Thyroid gland (tissue), 4 donors: Measurements from ENCODE around the gene HAND2. TPM values are rescaled to one million over a fixed set of nuclear protein-coding genes. Genes with fewer than 3 reads are reported as not detected.

Source experiments
- DNase-seq, 2 donors: peaks; one replicate each; pipeline ENCODE4 v3.0.0-alpha.2; 2019
- H3K27ac ChIP-seq, 3 donors: fragments of 200-600 bp; sonication (generic); 1 replicate in 2 of 3; 2 replicates in 1 of 3; pipeline ENCODE4 v1.5.1; 2016 to 2019; ENCODE audit warnings: mild to moderate bottlenecking in 1 of 3, moderate library complexity in 1 of 3
- H3K27me3 ChIP-seq: fragments of 200-600 bp; sonication (generic); one replicate; pipeline ENCODE4 v1.5.1; 2019
- H3K36me3 ChIP-seq, 2 donors: fragments of 200-600 bp; sonication (generic); one replicate each; pipeline ENCODE4 v1.5.1; 2016 to 2019
- H3K4me1 ChIP-seq, 2 donors: fragments of 200-600 bp; sonication (generic); one replicate each; pipeline ENCODE4 v1.5.1; 2017 to 2019
- H3K4me3 ChIP-seq, 3 donors: fragments of 200-600 bp; sonication (generic); replicated peaks in 1 of 3; 1 replicate in 2 of 3; 2 replicates in 1 of 3; pipeline ENCODE4 v1.5.1; 2016; ENCODE audit warnings: mild to moderate bottlenecking in 1 of 3
- H3K9me3 ChIP-seq: fragments of 200-600 bp; sonication (generic); one replicate; pipeline ENCODE4 v1.5.1; 2017
- CTCF ChIP-seq, 6 experiments: fragments of 200-600 bp in 3 of 6; fragments of 450-650 bp in 3 of 6; sonication (generic) in 3 of 6; IDR thresholded peaks; one replicate each; pipeline ENCODE4 v1.5.1; 2016 to 2019; ENCODE audit warnings: antibody characterized with exemption in 6 of 6, mild to moderate bottlenecking in 2 of 6, inconsistent platforms in 1 of 6, moderate library complexity in 1 of 6
- POLR2A ChIP-seq, 2 donors: fragments of 450-650 bp; IDR thresholded peaks; one replicate each; pipeline ENCODE4 v1.6.1; 2017; ENCODE audit warnings: antibody characterized with exemption in 2 of 2, mild to moderate bottlenecking in 2 of 2, moderate library complexity in 1 of 2
- WGBS, 2 donors: methylation state at CpG; one replicate each; pipeline ENCODE4 v1.1.5; 2017; 5-methylcytosine and 5-hydroxymethylcytosine counted together
- intact Hi-C: fragments of 100-400 bp; cut with DNase I; formaldehyde crosslinking; loops from one replicate; pipeline ENCODE4 v1.15.1; 2023
- total RNA-seq, 4 donors: library from RNA; depleted of rRNA; stranded (reverse); fragments of >200 nt; gene quantifications; one replicate each; pipeline ENCODE4 v1.2.3, GENCODE V29; 2016

The HAND2 gene
- 1 to 10 TPM; 2.0 to 8.9 (median 4.0) TPM for total RNA-seq

DNA sequence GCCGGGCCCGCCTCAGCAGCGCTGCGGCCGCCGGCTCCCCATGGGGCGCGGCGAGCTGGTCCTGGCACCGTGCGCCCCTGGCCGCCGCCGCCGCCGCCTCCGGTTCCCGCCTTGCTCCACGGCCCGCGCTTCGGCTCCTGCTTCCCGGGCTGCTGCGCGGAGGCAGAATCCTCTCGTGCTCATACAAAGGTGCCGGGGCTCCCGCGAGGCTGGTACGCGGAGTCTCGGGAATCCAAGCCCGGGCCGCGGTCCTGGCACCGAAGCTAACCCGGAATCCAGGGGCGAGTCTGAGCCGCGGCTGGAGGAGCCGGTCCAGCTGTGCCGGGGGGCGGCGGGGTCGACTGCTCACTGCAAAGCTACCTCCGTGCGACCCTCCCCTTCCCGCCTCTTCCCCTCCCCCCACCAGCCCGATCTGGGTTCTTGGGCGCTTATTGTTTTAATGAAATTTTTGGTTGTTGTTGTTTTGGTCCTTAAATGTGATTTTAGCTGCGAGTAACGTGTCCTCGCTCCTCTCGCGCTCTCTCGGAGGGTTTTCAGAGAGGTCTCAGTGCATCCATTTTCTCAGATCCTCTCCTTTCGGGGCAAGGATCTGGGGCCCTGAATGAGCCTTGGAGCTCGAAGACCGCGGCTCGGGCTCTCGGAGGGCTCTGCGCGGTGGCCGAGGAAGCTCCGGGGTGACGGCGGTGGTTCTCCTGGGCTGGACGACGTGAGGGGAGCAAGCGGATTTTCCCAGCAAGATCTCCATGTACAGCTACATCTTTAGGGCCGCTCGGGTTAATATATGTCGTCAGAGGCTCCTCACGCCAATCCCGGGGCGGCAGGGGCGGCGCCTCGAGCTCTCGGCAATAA lies at the start of gene HAND2:
Gene HAND2, minus strand, starts transcription at position 753 of the 849 bp plus-strand sequence. CDS start 940 bp downstream, outside the sequence.
- Histone ChIP-seq H3K27ac (peak within 1 kb of the TSS; percentile 35 to 65 (median 36)), H3K4me1 (peaks cover 5 to 29% of the 10 kb centered on the region in 2 donors), H3K27me3 (peaks cover 65% of the 10 kb centered on the region), H3K36me3 (no peaks in the 10 kb centered on the region), H3K4me3 (peak within 1 kb of the TSS in 1 of 3 donors; percentile 27), H3K9me3 (no peaks in the 10 kb centered on the region)
- 4% methylated on average over 35 to 46 of the region's 81 CpGs for WGBS, 2 donors
- no peak for TF ChIP-seq CTCF (IDR thresholded peaks at IDR 0.05)
- peak in 1 of 2 donors; percentile 40 for TF ChIP-seq POLR2A (IDR thresholded peaks at IDR 0.05)
- DNase-seq: no peak
- intact Hi-C loops: no loop called here

DNA sequence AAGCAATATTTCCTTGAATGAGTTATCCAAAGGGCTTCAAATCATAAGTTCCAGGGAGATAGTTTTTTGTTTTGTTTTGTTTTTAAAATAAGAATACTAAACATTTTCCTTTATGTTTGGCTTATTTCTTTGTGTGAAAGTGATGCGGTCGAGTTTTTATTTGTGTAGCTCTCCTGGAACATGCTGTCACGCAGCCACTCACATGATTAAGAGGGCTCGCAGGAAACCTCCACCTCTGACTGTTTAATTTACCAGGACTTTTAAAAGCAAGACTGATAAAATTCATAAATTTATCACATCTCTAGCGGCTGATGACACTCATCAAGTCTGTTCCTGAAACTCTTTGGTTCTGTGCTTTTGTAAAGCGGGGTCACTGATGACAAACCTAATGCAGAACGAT lies 48.9 kb upstream of the HAND2 start:
- H3K4me3 ChIP-seq: no peak overlapping the region
- no peak for DNase-seq
- no peak overlapping the region for H3K27ac ChIP-seq
- no peaks in the 10 kb centered on the region for H3K36me3 ChIP-seq
- TF ChIP-seq CTCF (IDR thresholded peaks at IDR 0.05) (no peak), POLR2A (IDR thresholded peaks at IDR 0.05) (no peak)
- no peaks in the 10 kb centered on the region for H3K4me1 ChIP-seq
- H3K27me3 ChIP-seq: no peaks in the 10 kb centered on the region
- 65 to 70% methylated on average over 7 of the region's 7 CpGs for WGBS, 2 donors
- no peaks in the 10 kb centered on the region for H3K9me3 ChIP-seq
- intact Hi-C loops: no loop called here

- no peak for DNase-seq
- intact Hi-C loops: no loop called here
- Histone ChIP-seq H3K9me3 (no peaks in the 10 kb centered on the region), H3K4me3 (no peak overlapping the region), H3K27me3 (no peaks in the 10 kb centered on the region), H3K27ac (no peak overlapping the region), H3K36me3 (no peaks in the 10 kb centered on the region), H3K4me1 (no peaks in the 10 kb centered on the region)
- WGBS, 2 donors: 82 to 91% methylated on average over 5 of the region's 5 CpGs
- TF ChIP-seq POLR2A (IDR thresholded peaks at IDR 0.05) (no peak), CTCF (IDR thresholded peaks at IDR 0.05) (no peak)
Measured at GRCh38 chr4:173577963-173578362, 47.9 kb upstream of the HAND2 start.

DNA sequence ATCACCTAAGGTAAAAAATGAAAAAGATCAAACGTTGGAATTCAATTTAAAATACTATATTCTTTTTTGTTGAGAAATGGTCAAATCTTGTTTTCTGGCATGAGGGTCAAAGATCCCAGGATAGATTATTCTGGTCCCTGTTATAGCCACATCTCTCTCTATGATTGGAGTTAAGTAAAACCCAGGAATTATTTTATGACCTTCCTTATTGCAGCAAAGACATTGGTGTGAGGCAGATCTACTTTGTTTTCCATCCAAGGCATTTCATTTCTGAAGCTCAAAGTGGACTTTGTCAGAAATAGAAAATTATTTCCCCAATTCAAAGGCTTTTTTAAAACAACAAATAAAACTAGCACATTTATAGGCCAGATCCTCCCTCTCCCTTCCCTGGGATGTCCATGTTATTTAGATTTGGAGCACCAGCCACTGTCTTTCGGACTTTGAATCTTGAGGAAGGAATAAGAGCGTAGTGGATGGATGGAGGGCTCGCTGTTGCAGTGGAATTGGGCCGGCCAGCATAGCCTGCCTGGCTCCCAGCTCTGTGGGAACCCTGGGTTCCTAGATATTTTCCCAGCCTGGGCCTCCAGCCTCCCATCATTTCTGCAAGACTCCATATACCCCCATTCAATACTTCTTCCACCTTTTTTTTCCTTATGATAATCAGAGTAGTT lies 45.6 kb upstream of the HAND2 start:
- no peak overlapping the region for H3K4me3 ChIP-seq
- TF ChIP-seq POLR2A (IDR thresholded peaks at IDR 0.05): no peak
- no peak for TF ChIP-seq CTCF (IDR thresholded peaks at IDR 0.05)
- no peaks in the 10 kb centered on the region for H3K4me1 ChIP-seq
- H3K27ac ChIP-seq: no peak overlapping the region
- DNase-seq: no peak
- H3K27me3 ChIP-seq: no peaks in the 10 kb centered on the region
- 86 to 93% methylated on average over 5 of the region's 5 CpGs for WGBS, 2 donors
- H3K9me3 ChIP-seq: no peaks in the 10 kb centered on the region
- no peaks in the 10 kb centered on the region for H3K36me3 ChIP-seq
- intact Hi-C loops: no loop called here

GRCh38 chr4:173573725-173574124 lies 43.7 kb upstream of the HAND2 start:
- Histone ChIP-seq H3K4me1 (no peaks in the 10 kb centered on the region), H3K9me3 (no peaks in the 10 kb centered on the region), H3K27me3 (no peaks in the 10 kb centered on the region), H3K4me3 (no peak overlapping the region), H3K27ac (no peak overlapping the region), H3K36me3 (no peaks in the 10 kb centered on the region)
- 38 to 57% methylated on average over 1 of the region's 1 CpG for whole genome bisulfite sequencing, 2 donors
- no peak for DNase-seq
- intact Hi-C loops: no loop called here
- no peak for TF ChIP-seq POLR2A (IDR thresholded peaks at IDR 0.05)
- no peak for TF ChIP-seq CTCF (IDR thresholded peaks at IDR 0.05)
